ENCODE data around the gene MEGF11.

MEGF11 gene

DNA sequence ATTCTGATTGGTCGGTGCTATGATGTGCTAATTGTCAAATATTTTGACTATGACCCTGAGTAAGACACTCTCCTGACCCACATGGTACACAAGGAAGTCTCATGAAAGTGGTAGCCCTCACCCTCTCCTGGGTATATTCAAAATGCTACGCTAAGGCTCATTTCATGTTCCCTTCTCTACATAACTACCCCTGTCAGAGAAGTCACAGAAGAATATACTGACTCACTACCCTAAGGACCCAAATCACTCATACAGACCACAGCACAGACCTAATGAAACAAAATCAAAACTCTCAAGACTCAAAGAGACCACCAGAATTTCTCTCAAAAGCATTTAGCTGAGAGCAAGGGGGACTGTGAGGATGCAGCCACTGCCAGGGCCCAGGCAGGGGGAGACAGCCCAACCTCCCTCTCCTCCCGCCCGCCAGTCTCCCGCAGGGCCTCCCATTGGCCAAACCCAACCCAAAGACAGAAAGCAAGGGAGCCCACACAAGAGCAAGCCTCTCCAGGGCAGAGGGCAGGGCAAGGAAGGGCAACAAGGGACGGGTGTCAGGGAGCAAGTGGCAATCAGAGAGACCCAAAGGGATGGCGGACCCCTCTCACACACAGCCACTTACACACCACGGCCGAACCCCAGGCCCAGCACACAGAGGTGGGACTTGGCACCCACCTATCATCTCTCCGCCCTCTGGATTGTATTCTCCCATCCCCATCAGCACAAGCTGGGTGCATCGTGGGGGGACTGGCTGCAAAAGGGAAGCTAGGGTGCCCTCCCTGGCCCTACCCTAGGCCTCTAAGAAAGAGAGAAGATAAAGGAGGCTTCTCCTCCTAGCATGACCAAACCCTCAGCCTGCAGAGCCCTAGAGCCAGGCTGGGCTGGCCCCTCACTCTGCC lies 41.6 kb downstream of the MEGF11 start:
- TF ChIP-seq ZNF565 (CRISPR knock-in tag; conservative IDR thresholded peaks at IDR 0.05; ENCODE audit: low read depth) (no peak), BACH2 (CRISPR knock-in tag; IDR thresholded peaks at IDR 0.05; ENCODE audit: borderline replicate concordance) (no peak), ZNF70 (CRISPR knock-in tag; IDR thresholded peaks at IDR 0.05) (no peak), GLIS3 (CRISPR knock-in tag; IDR thresholded peaks at IDR 0.05) (no peak), SNAI2 (CRISPR knock-in tag; IDR thresholded peaks at IDR 0.05) (no peak), CSDC2 (CRISPR knock-in tag; IDR thresholded peaks at IDR 0.05) (no peak), ZC3H10 (CRISPR knock-in tag; IDR thresholded peaks at IDR 0.05) (no peak), ZFP30 (CRISPR knock-in tag; IDR thresholded peaks at IDR 0.05) (no peak), OSR1 (CRISPR knock-in tag; IDR thresholded peaks at IDR 0.05) (no peak), PPARA (CRISPR knock-in tag; IDR thresholded peaks at IDR 0.05; ENCODE audit: borderline replicate concordance) (no peak), TOX (CRISPR knock-in tag; IDR thresholded peaks at IDR 0.05; ENCODE audit: borderline replicate concordance) (no peak), TCF4 (CRISPR knock-in tag; IDR thresholded peaks at IDR 0.05; ENCODE audit: borderline replicate concordance) (no peak), RARB (CRISPR knock-in tag; IDR thresholded peaks at IDR 0.05) (no peak), ARNTL (CRISPR knock-in tag; IDR thresholded peaks at IDR 0.05; ENCODE audit: borderline replicate concordance, low read depth) (no peak)
- TF ChIP-seq, protein P1, sequence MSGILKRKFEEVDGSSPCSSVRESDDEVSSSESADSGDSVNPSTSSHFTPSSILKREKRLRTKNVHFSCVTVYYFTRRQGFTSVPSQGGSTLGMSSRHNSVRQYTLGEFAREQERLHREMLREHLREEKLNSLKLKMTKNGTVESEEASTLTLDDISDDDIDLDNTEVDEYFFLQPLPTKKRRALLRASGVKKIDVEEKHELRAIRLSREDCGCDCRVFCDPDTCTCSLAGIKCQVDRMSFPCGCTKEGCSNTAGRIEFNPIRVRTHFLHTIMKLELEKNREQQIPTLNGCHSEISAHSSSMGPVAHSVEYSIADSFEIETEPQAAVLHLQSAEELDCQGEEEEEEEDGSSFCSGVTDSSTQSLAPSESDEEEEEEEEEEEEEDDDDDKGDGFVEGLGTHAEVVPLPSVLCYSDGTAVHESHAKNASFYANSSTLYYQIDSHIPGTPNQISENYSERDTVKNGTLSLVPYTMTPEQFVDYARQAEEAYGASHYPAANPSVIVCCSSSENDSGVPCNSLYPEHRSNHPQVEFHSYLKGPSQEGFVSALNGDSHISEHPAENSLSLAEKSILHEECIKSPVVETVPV (CRISPR knock-in tag; IDR thresholded peaks at IDR 0.05) = no peak
- TF ChIP-seq, protein P2, sequence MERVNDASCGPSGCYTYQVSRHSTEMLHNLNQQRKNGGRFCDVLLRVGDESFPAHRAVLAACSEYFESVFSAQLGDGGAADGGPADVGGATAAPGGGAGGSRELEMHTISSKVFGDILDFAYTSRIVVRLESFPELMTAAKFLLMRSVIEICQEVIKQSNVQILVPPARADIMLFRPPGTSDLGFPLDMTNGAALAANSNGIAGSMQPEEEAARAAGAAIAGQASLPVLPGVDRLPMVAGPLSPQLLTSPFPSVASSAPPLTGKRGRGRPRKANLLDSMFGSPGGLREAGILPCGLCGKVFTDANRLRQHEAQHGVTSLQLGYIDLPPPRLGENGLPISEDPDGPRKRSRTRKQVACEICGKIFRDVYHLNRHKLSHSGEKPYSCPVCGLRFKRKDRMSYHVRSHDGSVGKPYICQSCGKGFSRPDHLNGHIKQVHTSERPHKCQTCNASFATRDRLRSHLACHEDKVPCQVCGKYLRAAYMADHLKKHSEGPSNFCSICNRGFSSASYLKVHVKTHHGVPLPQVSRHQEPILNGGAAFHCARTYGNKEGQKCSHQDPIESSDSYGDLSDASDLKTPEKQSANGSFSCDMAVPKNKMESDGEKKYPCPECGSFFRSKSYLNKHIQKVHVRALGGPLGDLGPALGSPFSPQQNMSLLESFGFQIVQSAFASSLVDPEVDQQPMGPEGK (CRISPR knock-in tag; IDR thresholded peaks at IDR 0.05; ENCODE audit: borderline replicate concordance) = no peak
- TF ChIP-seq, protein P3, sequence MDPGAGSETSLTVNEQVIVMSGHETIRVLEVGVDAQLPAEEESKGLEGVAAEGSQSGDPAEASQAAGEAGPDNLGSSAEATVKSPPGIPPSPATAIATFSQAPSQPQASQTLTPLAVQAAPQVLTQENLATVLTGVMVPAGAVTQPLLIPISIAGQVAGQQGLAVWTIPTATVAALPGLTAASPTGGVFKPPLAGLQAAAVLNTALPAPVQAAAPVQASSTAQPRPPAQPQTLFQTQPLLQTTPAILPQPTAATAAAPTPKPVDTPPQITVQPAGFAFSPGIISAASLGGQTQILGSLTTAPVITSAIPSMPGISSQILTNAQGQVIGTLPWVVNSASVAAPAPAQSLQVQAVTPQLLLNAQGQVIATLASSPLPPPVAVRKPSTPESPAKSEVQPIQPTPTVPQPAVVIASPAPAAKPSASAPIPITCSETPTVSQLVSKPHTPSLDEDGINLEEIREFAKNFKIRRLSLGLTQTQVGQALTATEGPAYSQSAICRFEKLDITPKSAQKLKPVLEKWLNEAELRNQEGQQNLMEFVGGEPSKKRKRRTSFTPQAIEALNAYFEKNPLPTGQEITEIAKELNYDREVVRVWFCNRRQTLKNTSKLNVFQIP (CRISPR knock-in tag; IDR thresholded peaks at IDR 0.05; ENCODE audit: borderline replicate concordance, low read depth) = no peak
- TF ChIP-seq, protein P4, sequence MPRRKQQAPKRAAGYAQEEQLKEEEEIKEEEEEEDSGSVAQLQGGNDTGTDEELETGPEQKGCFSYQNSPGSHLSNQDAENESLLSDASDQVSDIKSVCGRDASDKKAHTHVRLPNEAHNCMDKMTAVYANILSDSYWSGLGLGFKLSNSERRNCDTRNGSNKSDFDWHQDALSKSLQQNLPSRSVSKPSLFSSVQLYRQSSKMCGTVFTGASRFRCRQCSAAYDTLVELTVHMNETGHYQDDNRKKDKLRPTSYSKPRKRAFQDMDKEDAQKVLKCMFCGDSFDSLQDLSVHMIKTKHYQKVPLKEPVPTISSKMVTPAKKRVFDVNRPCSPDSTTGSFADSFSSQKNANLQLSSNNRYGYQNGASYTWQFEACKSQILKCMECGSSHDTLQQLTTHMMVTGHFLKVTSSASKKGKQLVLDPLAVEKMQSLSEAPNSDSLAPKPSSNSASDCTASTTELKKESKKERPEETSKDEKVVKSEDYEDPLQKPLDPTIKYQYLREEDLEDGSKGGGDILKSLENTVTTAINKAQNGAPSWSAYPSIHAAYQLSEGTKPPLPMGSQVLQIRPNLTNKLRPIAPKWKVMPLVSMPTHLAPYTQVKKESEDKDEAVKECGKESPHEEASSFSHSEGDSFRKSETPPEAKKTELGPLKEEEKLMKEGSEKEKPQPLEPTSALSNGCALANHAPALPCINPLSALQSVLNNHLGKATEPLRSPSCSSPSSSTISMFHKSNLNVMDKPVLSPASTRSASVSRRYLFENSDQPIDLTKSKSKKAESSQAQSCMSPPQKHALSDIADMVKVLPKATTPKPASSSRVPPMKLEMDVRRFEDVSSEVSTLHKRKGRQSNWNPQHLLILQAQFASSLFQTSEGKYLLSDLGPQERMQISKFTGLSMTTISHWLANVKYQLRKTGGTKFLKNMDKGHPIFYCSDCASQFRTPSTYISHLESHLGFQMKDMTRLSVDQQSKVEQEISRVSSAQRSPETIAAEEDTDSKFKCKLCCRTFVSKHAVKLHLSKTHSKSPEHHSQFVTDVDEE (CRISPR knock-in tag; IDR thresholded peaks at IDR 0.05) = no peak
- TF ChIP-seq, protein P5, sequence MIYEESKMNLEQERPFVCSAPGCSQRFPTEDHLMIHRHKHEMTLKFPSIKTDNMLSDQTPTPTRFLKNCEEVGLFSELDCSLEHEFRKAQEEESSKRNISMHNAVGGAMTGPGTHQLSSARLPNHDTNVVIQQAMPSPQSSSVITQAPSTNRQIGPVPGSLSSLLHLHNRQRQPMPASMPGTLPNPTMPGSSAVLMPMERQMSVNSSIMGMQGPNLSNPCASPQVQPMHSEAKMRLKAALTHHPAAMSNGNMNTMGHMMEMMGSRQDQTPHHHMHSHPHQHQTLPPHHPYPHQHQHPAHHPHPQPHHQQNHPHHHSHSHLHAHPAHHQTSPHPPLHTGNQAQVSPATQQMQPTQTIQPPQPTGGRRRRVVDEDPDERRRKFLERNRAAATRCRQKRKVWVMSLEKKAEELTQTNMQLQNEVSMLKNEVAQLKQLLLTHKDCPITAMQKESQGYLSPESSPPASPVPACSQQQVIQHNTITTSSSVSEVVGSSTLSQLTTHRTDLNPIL (CRISPR knock-in tag; IDR thresholded peaks at IDR 0.05; ENCODE audit: low read depth) = no peak
- ATAC-seq = no peak; the same call in 2 of the 3 replicates

DNA sequence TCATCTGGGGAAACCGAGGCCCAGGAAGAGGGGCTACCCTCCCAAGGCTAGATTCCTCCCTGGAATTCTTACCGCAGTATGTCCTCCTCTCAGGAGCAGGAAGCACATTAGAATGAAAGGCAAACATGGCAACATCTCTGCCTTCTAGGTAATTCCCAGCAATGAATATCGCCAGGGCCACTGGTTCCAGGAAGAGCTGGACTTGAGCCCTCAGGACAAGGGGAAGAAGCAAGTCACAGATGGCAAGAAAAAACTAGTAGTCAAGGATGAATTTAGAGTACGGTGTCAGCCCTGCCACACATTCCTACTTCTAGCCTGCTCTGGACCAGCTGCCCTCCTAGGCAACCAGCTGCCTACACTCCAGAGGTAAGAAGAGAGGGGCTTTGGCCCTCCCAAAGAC lies 42.9 kb downstream of the MEGF11 start:
- no peak for ATAC-seq
- TF ChIP-seq, protein P5 (CRISPR knock-in tag; IDR thresholded peaks at IDR 0.05; ENCODE audit: low read depth) = no peak
- no peak for TF ChIP-seq TOX (CRISPR knock-in tag; IDR thresholded peaks at IDR 0.05; ENCODE audit: borderline replicate concordance)
- TF ChIP-seq ISL1 (CRISPR knock-in tag; IDR thresholded peaks at IDR 0.05) = no peak
